Uterus (tissue), 2 donors: ENCODE data around the gene F2.

ENCODE experiments used
- POLR2A ChIP-seq, 2 donors: fragments of 450-650 bp; IDR thresholded peaks; one replicate each; pipeline ENCODE4 v1.6.1; 2016; ENCODE audit warnings: antibody characterized with exemption in 2 of 2, mild to moderate bottlenecking in 1 of 2, moderate library complexity in 1 of 2
- TF ChIP-seq, protein P1 (sequence below), 4 experiments: fragments of 200-600 bp in 2 of 4; fragments of 450-650 bp in 2 of 4; sonication (generic) in 2 of 4; IDR thresholded peaks; one replicate each; pipeline ENCODE4 v1.5.1; 2016 to 2019; ENCODE audit warnings: antibody characterized with exemption in 4 of 4, mild to moderate bottlenecking in 2 of 4, moderate library complexity in 1 of 4

- TF ChIP-seq, protein P1, sequence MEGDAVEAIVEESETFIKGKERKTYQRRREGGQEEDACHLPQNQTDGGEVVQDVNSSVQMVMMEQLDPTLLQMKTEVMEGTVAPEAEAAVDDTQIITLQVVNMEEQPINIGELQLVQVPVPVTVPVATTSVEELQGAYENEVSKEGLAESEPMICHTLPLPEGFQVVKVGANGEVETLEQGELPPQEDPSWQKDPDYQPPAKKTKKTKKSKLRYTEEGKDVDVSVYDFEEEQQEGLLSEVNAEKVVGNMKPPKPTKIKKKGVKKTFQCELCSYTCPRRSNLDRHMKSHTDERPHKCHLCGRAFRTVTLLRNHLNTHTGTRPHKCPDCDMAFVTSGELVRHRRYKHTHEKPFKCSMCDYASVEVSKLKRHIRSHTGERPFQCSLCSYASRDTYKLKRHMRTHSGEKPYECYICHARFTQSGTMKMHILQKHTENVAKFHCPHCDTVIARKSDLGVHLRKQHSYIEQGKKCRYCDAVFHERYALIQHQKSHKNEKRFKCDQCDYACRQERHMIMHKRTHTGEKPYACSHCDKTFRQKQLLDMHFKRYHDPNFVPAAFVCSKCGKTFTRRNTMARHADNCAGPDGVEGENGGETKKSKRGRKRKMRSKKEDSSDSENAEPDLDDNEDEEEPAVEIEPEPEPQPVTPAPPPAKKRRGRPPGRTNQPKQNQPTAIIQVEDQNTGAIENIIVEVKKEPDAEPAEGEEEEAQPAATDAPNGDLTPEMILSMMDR (IDR thresholded peaks at IDR 0.05), result no peak
- TF ChIP-seq POLR2A (IDR thresholded peaks at IDR 0.05), result no peak
These were observed 17.6 kb downstream of the F2 start for GRCh38 chr11:46736615-46737014.
